Measurements from ENCODE around the gene ARHGAP26. TPM values are rescaled to one million over a fixed set of nuclear protein-coding genes. Genes with fewer than 3 reads are reported as not detected.

Gene ARHGAP26
- total RNA-seq, 1 experiment from 2014 or later = 34.5 TPM

- Histone ChIP-seq H2AFZ (ENCODE audit: low read depth, low read length, poor library complexity, severe bottlenecking) (no peak overlapping the region), H3K27ac (ENCODE audit: low read depth, low read length) (no peak overlapping the region), H3K4me1 (ENCODE audit: control insufficient read depth in 1 of 2, insufficient read depth in 2 of 2, low read length in 2 of 2) (no peaks in the 10 kb centered on the region), H3K79me2 (ENCODE audit: insufficient read depth, low read length) (no peaks in the 10 kb centered on the region), H3K9me2 (ENCODE audit: insufficient read depth) (no peaks in the 10 kb centered on the region), H3K9me3 (ENCODE audit: control insufficient read depth in 1 of 2, insufficient read depth in 1 of 2, low read depth in 1 of 2, low read length in 2 of 2) (no peaks in the 10 kb centered on the region), H4K20me1 (ENCODE audit: insufficient read depth) (no peaks in the 10 kb centered on the region; the same call in 1 of the 2 replicates), H3K4me3 (replicated peaks in 1 of 2; ENCODE audit: low read depth in 1 of 2, low read length in 2 of 2) (no peak overlapping the region), H3K36me3 (ENCODE audit: control insufficient read depth in 1 of 2, insufficient read depth in 2 of 2, low read length in 2 of 2) (no peaks in the 10 kb centered on the region), H3K27me3 (ENCODE audit: insufficient read depth, low read length) (no peaks in the 10 kb centered on the region), H3K4me2 (ENCODE audit: low read length) (no peak overlapping the region), H3K9ac (ENCODE audit: low read length) (no peak overlapping the region)
- ChIA-PET RAD21 (ENCODE audit: low non-redundant PET in 1 of 2, low total read pairs in 2 of 2, uncharacterized antibody in 2 of 2, unreplicated experiment in 2 of 2) (interaction anchor here in 1 of 2 experiments (0.6 kb wide), 1 partner anchor 14 kb away, joined by 3 read pairs; no protein-coding TSS in a partner anchor), POLR2A (interaction anchor here (0.6 kb wide), 1 partner anchor 129 kb away, joined by 3 read pairs; no protein-coding TSS in a partner anchor), CTCF (interaction anchor here (1.3 kb wide), 1 partner anchor 103 kb away, joined by 3 read pairs; no protein-coding TSS in a partner anchor)
- intact Hi-C loops (cut with micrococcal nuclease) = no loop called here
- DNase-seq (ENCODE audit: low read depth, low spot score) (no peak), ATAC-seq (no peak)
- BruUV-seq (replicated peaks) = no TSS peak
- no peak for TF ChIP-seq SRF (IDR thresholded peaks at IDR 0.05; ENCODE audit: low read depth)
- no peak for TF ChIP-seq ZBTB33 (IDR thresholded peaks at IDR 0.05; ENCODE audit: extremely low read depth, insufficient replicate concordance, low read length)
Observed at GRCh38 chr5:142763701-142764100, 6.5 kb upstream of the ARHGAP26 start.

DNA sequence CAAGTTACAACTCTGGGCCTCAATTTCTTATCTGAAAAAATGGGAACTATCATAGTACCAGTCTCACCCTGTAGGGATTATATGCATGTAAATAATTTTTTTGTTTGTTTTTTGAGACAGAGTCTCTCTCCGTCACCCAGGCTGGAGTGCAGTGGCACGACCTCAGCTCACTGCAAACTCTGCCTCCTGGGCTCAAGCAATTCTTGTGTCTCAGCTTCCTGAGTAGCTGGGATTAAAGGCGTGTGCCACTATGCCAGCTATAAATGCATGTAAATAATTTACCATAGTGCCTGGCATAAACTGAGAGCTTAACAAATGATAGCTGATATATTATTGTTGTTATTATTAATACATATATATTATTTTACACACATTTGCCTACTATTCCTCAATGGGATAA lies 3.0 kb upstream of the ARHGAP26 start:
- Histone ChIP-seq H3K36me3 (ENCODE audit: control insufficient read depth in 1 of 2, insufficient read depth in 2 of 2, low read length in 2 of 2) (no peaks in the 10 kb centered on the region), H3K79me2 (ENCODE audit: insufficient read depth, low read length) (peaks cover 12% of the 10 kb centered on the region; the same call in 1 of the 2 replicates), H3K27me3 (ENCODE audit: insufficient read depth, low read length) (no peaks in the 10 kb centered on the region), H3K9me2 (ENCODE audit: insufficient read depth) (no peaks in the 10 kb centered on the region), H4K20me1 (ENCODE audit: insufficient read depth) (no peaks in the 10 kb centered on the region), H3K9me3 (ENCODE audit: control insufficient read depth in 1 of 2, insufficient read depth in 1 of 2, low read depth in 1 of 2, low read length in 2 of 2) (no peaks in the 10 kb centered on the region), H2AFZ (ENCODE audit: low read depth, low read length, poor library complexity, severe bottlenecking) (no peak overlapping the region), H3K4me2 (ENCODE audit: low read length) (no peak overlapping the region), H3K27ac (ENCODE audit: low read depth, low read length) (no peak overlapping the region), H3K4me1 (ENCODE audit: control insufficient read depth in 1 of 2, insufficient read depth in 2 of 2, low read length in 2 of 2) (peaks cover 9 to 18% of the 10 kb centered on the region in 2 experiments; a peak in 3 of 4 replicates), H3K9ac (ENCODE audit: low read length) (no peak overlapping the region), H3K4me3 (replicated peaks in 1 of 2; ENCODE audit: low read depth in 1 of 2, low read length in 2 of 2) (no peak overlapping the region)
- BruUV-seq (replicated peaks) = no TSS peak
- no peak for DNase-seq (ENCODE audit: low read depth, low spot score)
- CTCF ChIA-PET = interaction anchor here (1.1 kb wide), 1 partner anchor 54 kb away, joined by 3 read pairs; no protein-coding TSS in a partner anchor
- POLR2A ChIA-PET = no interaction called here
- ATAC-seq = no peak
- intact Hi-C loops (cut with micrococcal nuclease) = no loop called here
- RAD21 ChIA-PET (ENCODE audit: low non-redundant PET in 1 of 2, low total read pairs in 2 of 2, uncharacterized antibody in 2 of 2, unreplicated experiment in 2 of 2) = no interaction called here
- no peak for TF ChIP-seq SRF (IDR thresholded peaks at IDR 0.05; ENCODE audit: low read depth)
- no peak for TF ChIP-seq POLR2AphosphoS5 (IDR thresholded peaks at IDR 0.05; ENCODE audit: low read depth, low read length)
- TF ChIP-seq EZH2phosphoT487 (IDR thresholded peaks at IDR 0.05; ENCODE audit: borderline replicate concordance) = no peak
- no peak for TF ChIP-seq ZFX (IDR thresholded peaks at IDR 0.05)
- TF ChIP-seq, protein P1, sequence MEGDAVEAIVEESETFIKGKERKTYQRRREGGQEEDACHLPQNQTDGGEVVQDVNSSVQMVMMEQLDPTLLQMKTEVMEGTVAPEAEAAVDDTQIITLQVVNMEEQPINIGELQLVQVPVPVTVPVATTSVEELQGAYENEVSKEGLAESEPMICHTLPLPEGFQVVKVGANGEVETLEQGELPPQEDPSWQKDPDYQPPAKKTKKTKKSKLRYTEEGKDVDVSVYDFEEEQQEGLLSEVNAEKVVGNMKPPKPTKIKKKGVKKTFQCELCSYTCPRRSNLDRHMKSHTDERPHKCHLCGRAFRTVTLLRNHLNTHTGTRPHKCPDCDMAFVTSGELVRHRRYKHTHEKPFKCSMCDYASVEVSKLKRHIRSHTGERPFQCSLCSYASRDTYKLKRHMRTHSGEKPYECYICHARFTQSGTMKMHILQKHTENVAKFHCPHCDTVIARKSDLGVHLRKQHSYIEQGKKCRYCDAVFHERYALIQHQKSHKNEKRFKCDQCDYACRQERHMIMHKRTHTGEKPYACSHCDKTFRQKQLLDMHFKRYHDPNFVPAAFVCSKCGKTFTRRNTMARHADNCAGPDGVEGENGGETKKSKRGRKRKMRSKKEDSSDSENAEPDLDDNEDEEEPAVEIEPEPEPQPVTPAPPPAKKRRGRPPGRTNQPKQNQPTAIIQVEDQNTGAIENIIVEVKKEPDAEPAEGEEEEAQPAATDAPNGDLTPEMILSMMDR (IDR thresholded peaks at IDR 0.05 in 2 of 3, conservative IDR thresholded peaks at IDR 0.05 in 1 of 3; ENCODE audit: borderline replicate concordance in 1 of 3, insufficient read depth in 1 of 3, low read depth in 2 of 3, low read length in 2 of 3) = no peak
- no peak for TF ChIP-seq MAX (IDR thresholded peaks at IDR 0.05)
- TF ChIP-seq, protein P2, sequence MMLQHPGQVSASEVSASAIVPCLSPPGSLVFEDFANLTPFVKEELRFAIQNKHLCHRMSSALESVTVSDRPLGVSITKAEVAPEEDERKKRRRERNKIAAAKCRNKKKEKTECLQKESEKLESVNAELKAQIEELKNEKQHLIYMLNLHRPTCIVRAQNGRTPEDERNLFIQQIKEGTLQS (IDR thresholded peaks at IDR 0.05) = no peak
- no peak for TF ChIP-seq SP1 (IDR thresholded peaks at IDR 0.05; ENCODE audit: low read depth)
- no peak for TF ChIP-seq CBX3 (IDR thresholded peaks at IDR 0.05; ENCODE audit: low read depth)
- TF ChIP-seq TCF7L2 (IDR thresholded peaks at IDR 0.05; ENCODE audit: borderline replicate concordance, extremely low read depth, insufficient read depth, insufficient read length) = no peak
- no peak for TF ChIP-seq POLR2A (IDR thresholded peaks at IDR 0.05; ENCODE audit: borderline replicate concordance, extremely low read depth, insufficient read depth, insufficient read length)
- TF ChIP-seq ZNF274 (IDR thresholded peaks at IDR 0.05; ENCODE audit: low read depth, low read length) = no peak
- no peak for TF ChIP-seq ZBTB33 (IDR thresholded peaks at IDR 0.05; ENCODE audit: extremely low read depth, insufficient replicate concordance, low read length)
